Measurements from ENCODE around the gene PPP2R2D. TPM values are rescaled to one million over a fixed set of nuclear protein-coding genes. Genes with fewer than 3 reads are reported as not detected.

The PPP2R2D gene
- total RNA-seq, 2 experiments from 2014 or later: 37.4 to 38.5 TPM

- Histone ChIP-seq H3K4me3 (ENCODE audit: low read depth, low read length, poor library complexity, severe bottlenecking) (no peak overlapping the region), H3K36me3 (ENCODE audit: insufficient read depth, low read length) (peaks cover 49% of the 10 kb centered on the region), H2AFZ (ENCODE audit: low read length) (no peak overlapping the region), H3K79me2 (ENCODE audit: insufficient read depth, low read depth, low read length) (peaks cover 90% of the 10 kb centered on the region), H3K4me2 (ENCODE audit: low read length) (no peak overlapping the region), H3K9me2 (ENCODE audit: insufficient read depth, low read length) (no peaks in the 10 kb centered on the region), H3K9me3 (ENCODE audit: low read length) (no peaks in the 10 kb centered on the region), H3K4me1 (ENCODE audit: insufficient read depth, low read length, poor library complexity, severe bottlenecking) (peaks cover 26% of the 10 kb centered on the region), H3K27ac (ENCODE audit: low read depth, low read length, poor library complexity, severe bottlenecking) (no peak overlapping the region), H4K20me1 (ENCODE audit: insufficient read depth, low read length) (peaks cover 33% of the 10 kb centered on the region)
- DNase-seq (ENCODE audit: low spot score): no peak
- POLR2A ChIA-PET: no interaction called here
- TF ChIP-seq CTCF (conservative IDR thresholded peaks at IDR 0.05; ENCODE audit: low read length): no peak
- BruUV-seq (replicated peaks): no TSS peak
- intact Hi-C loops (cut with micrococcal nuclease; ENCODE audit: unreplicated experiment): loop anchor here (10.0 kb wide), 1 partner anchor 247 kb away; no protein-coding TSS in a partner anchor
- CTCF ChIA-PET (ENCODE audit: unreplicated experiment): no interaction called here
Observed at GRCh38 chr10:131907679-131908078, 6.9 kb downstream of the PPP2R2D start.

GRCh38 chr10:131908151-131908550, 7.3 kb downstream of the PPP2R2D start:
- ChIA-PET CTCF (ENCODE audit: unreplicated experiment) (no interaction called here), POLR2A (no interaction called here)

More at GRCh38 chr10:131908151-131908550, 7.3 kb downstream of the PPP2R2D start:
- H3K36me3 ChIP-seq (ENCODE audit: insufficient read depth, low read length): peaks cover 51% of the 10 kb centered on the region
- no peak overlapping the region for H3K27ac ChIP-seq (ENCODE audit: low read depth, low read length, poor library complexity, severe bottlenecking)
- H3K9me2 ChIP-seq (ENCODE audit: insufficient read depth, low read length): no peaks in the 10 kb centered on the region
- H3K79me2 ChIP-seq (ENCODE audit: insufficient read depth, low read depth, low read length): peaks cover 90% of the 10 kb centered on the region
- H3K9me3 ChIP-seq (ENCODE audit: low read length): no peaks in the 10 kb centered on the region
- H3K4me3 ChIP-seq (ENCODE audit: low read depth, low read length, poor library complexity, severe bottlenecking): no peak overlapping the region
- peaks cover 22% of the 10 kb centered on the region for H3K4me1 ChIP-seq (ENCODE audit: insufficient read depth, low read length, poor library complexity, severe bottlenecking)
- DNase-seq (ENCODE audit: low spot score): no peak
- no peak for TF ChIP-seq EZH2phosphoT487 (IDR thresholded peaks at IDR 0.05; ENCODE audit: borderline replicate concordance, low read depth, low read length)
- no peak for TF ChIP-seq CTCF (conservative IDR thresholded peaks at IDR 0.05; ENCODE audit: low read length)
- no TSS peak for BruUV-seq (replicated peaks)
- peaks cover 34% of the 10 kb centered on the region for H4K20me1 ChIP-seq (ENCODE audit: insufficient read depth, low read length)
- H3K4me2 ChIP-seq (ENCODE audit: low read length): no peak overlapping the region
- intact Hi-C loops (cut with micrococcal nuclease; ENCODE audit: unreplicated experiment): loop anchor here (10.0 kb wide), 1 partner anchor 247 kb away; no protein-coding TSS in a partner anchor
- no peak overlapping the region for H2AFZ ChIP-seq (ENCODE audit: low read length)

All from OCI-LY7 (cell line).